Keratinocyte (primary cell): ENCODE data around the gene CAVIN1.

Experiments
- CTCF ChIP-seq, 3 experiments: IDR thresholded peaks in 1 of 3; conservative IDR thresholded peaks in 1 of 3; optimal IDR thresholded peaks in 1 of 3; 2 replicates in 2 of 3; 3 replicates in 1 of 3; pipeline versions ENCODE3 to v1.5.1; 2011; ENCODE audit warnings: low read length in 3 of 3, mild to moderate bottlenecking in 3 of 3, moderate library complexity in 2 of 3, control low read depth in 1 of 3, inconsistent platforms in 1 of 3; ENCODE audit not compliant: insufficient read depth in 2 of 3; ENCODE audit errors: extremely low read depth in 1 of 3
- EZH2 ChIP-seq: IDR thresholded peaks from one replicate; pipeline ENCODE4 v1.6.1; 2012; ENCODE audit warnings: inconsistent platforms, mild to moderate bottlenecking, low read length, moderate library complexity

GRCh38 chr17:42467889-42468288, 44.8 kb upstream of the CAVIN1 start:
- TF ChIP-seq CTCF (optimal IDR thresholded peaks at IDR 0.05 in 1 of 3, IDR thresholded peaks at IDR 0.05 in 1 of 3, conservative IDR thresholded peaks at IDR 0.05 in 1 of 3; ENCODE audit: extremely low read depth in 1 of 3, insufficient read depth in 2 of 3, low read length in 3 of 3) = no peak
- no peak for TF ChIP-seq EZH2
